HG03521 (cell line): ENCODE measurements around the gene PNPLA5.

Experiments
- ATAC-seq: cut with Tn5 transposase; IDR thresholded peaks from one replicate; pipeline ENCODE4 v1.9.1; 2021; ENCODE audit warnings: mild to moderate bottlenecking, moderate library complexity; ENCODE audit not compliant: unreplicated experiment

The PNPLA5 gene

GRCh38 chr22:43840431-43840830, 51.4 kb downstream of the PNPLA5 start:
- no peak for ATAC-seq

- no peak for ATAC-seq
These were observed 52.0 kb downstream of the PNPLA5 start for GRCh38 chr22:43839781-43840180.

GRCh38 chr22:43838571-43839307, 53.1 kb downstream of the PNPLA5 start:
- no peak for ATAC-seq

GRCh38 chr22:43838161-43838560, 53.7 kb downstream of the PNPLA5 start:
- ATAC-seq = no peak

GRCh38 chr22:43837666-43838065, 54.1 kb downstream of the PNPLA5 start:
- ATAC-seq = no peak

- no peak for ATAC-seq
These were observed 56.1 kb downstream of the PNPLA5 start for GRCh38 chr22:43835736-43836135.

GRCh38 chr22:43835166-43835565, 56.6 kb downstream of the PNPLA5 start:
- ATAC-seq = no peak

GRCh38 chr22:43833286-43834240, 58.2 kb downstream of the PNPLA5 start:
- no peak for ATAC-seq

- no peak for ATAC-seq
These were observed 59.2 kb downstream of the PNPLA5 start for GRCh38 chr22:43832393-43833265.

- no peak for ATAC-seq
These were observed 60.0 kb downstream of the PNPLA5 start for GRCh38 chr22:43831561-43832392.

GRCh38 chr22:43830931-43831560, 60.8 kb downstream of the PNPLA5 start:
- ATAC-seq = no peak

GRCh38 chr22:43829904-43830851, 61.6 kb downstream of the PNPLA5 start:
- no peak for ATAC-seq
